ENCODE measurements around the gene ANKRD18A. TPM values are rescaled to one million over a fixed set of nuclear protein-coding genes. Genes with fewer than 3 reads are reported as not detected.

Gene ANKRD18A
- total and polyA plus RNA-seq, 2 of the 13 experiments (the other 11 are each of a cell fraction or from before 2014, with no cell fraction given): 5.9 to 7.6 TPM

GRCh38 chr9:38620483-38621433, at the start of gene ANKRD18A (continued):
- TF ChIP-seq SKIL (CRISPR knock-in tag; IDR thresholded peaks at IDR 0.05; ENCODE audit: borderline replicate concordance) (peak; percentile 60; the same call in 1 of the 2 replicates), ZNF232 (CRISPR knock-in tag; IDR thresholded peaks at IDR 0.05; ENCODE audit: borderline replicate concordance) (no peak; the same call in 1 of the 2 replicates), ZNF574 (CRISPR knock-in tag; IDR thresholded peaks at IDR 0.05) (peak; percentile 59; the same call in 1 of the 2 replicates), LRRFIP1 (CRISPR knock-in tag; conservative IDR thresholded peaks at IDR 0.05) (no peak), PPARG (CRISPR knock-in tag; conservative IDR thresholded peaks at IDR 0.05) (0 out of 2 replicates have a peak, but pooled peaks have one; percentile 35), ZNF224 (CRISPR knock-in tag; IDR thresholded peaks at IDR 0.05) (peak; percentile 27; the same call in 1 of the 2 replicates), GTF3A (CRISPR knock-in tag; conservative IDR thresholded peaks at IDR 0.05) (no peak; the same call in 1 of the 2 replicates), ZSCAN5A (CRISPR knock-in tag; IDR thresholded peaks at IDR 0.05; ENCODE audit: borderline replicate concordance) (peak; percentile 66; the same call in 1 of the 2 replicates), STAT6 (CRISPR knock-in tag; IDR thresholded peaks at IDR 0.05; ENCODE audit: borderline replicate concordance) (0 out of 2 replicates have a peak, but pooled peaks have one; percentile 25), HNRNPK (IDR thresholded peaks at IDR 0.05; ENCODE audit: low read depth, low read length, poor library complexity, severe bottlenecking) (no peak), ZMAT3 (CRISPR knock-in tag; conservative IDR thresholded peaks at IDR 0.05) (peak; percentile 52; the same call in 1 of the 2 replicates), ZNF251 (CRISPR knock-in tag; IDR thresholded peaks at IDR 0.05) (no peak), FOXA1 (IDR thresholded peaks at IDR 0.05) (no peak), FOXA1 (CRISPR knock-in tag; IDR thresholded peaks at IDR 0.05) (no peak), SNAPC5 (CRISPR knock-in tag; IDR thresholded peaks at IDR 0.05; ENCODE audit: borderline replicate concordance) (no peak)
